ENCODE measurements around the gene SF3A2.

Gene SF3A2

GRCh38 chr19:2282062-2282861 lies 45.6 kb downstream of the SF3A2 start, which contains the start of gene PEAK3:
Gene PEAK3 (minus strand): TSS chr19:2282175. CDS start chr19:2280931, 1,244 bp downstream.
- no peak for TF ChIP-seq CTCF (IDR thresholded peaks at IDR 0.05; ENCODE audit: low read depth, low read length, missing control alignments)
- H3K4me3 ChIP-seq (replicated peaks; ENCODE audit: low read depth, low read length), result peak within 1 kb of the TSS; percentile 22
- no peak for DNase-seq (ENCODE audit: extremely low read depth, low read depth)

- H3K4me3 ChIP-seq (replicated peaks; ENCODE audit: low read depth, low read length), result no peak overlapping the region
- no peak for TF ChIP-seq CTCF (IDR thresholded peaks at IDR 0.05; ENCODE audit: low read depth, low read length, missing control alignments)
- no peak for DNase-seq (ENCODE audit: extremely low read depth, low read depth)
Measured at GRCh38 chr19:2282862-2283237, 46.2 kb downstream of the SF3A2 start.

GRCh38 chr19:2283835-2284507 lies 47.3 kb downstream of the SF3A2 start:
- DNase-seq (ENCODE audit: extremely low read depth, low read depth), result no peak
- H3K4me3 ChIP-seq (replicated peaks; ENCODE audit: low read depth, low read length), result no peak overlapping the region
- TF ChIP-seq CTCF (IDR thresholded peaks at IDR 0.05; ENCODE audit: low read depth, low read length, missing control alignments), result no peak

GRCh38 chr19:2286402-2287140 lies 49.9 kb downstream of the SF3A2 start:
- TF ChIP-seq CTCF (IDR thresholded peaks at IDR 0.05; ENCODE audit: low read depth, low read length, missing control alignments), result no peak
- H3K4me3 ChIP-seq (replicated peaks; ENCODE audit: low read depth, low read length), result no peak overlapping the region
- DNase-seq (ENCODE audit: extremely low read depth, low read depth), result no peak

- no peak overlapping the region for H3K4me3 ChIP-seq (replicated peaks; ENCODE audit: low read depth, low read length)
- no peak for DNase-seq (ENCODE audit: extremely low read depth, low read depth)
- TF ChIP-seq CTCF (IDR thresholded peaks at IDR 0.05; ENCODE audit: low read depth, low read length, missing control alignments), result no peak
Measured at GRCh38 chr19:2287585-2288337, 51.1 kb downstream of the SF3A2 start.

- no peak overlapping the region for H3K4me3 ChIP-seq (replicated peaks; ENCODE audit: low read depth, low read length)
- DNase-seq (ENCODE audit: extremely low read depth, low read depth), result no peak
- TF ChIP-seq CTCF (IDR thresholded peaks at IDR 0.05; ENCODE audit: low read depth, low read length, missing control alignments), result no peak
Measured at GRCh38 chr19:2288338-2288817, 51.8 kb downstream of the SF3A2 start.
